Neural cell (in vitro differentiated cells): ENCODE measurements around the gene ZCCHC14. TPM values are rescaled to one million over a fixed set of nuclear protein-coding genes. Genes with fewer than 3 reads are reported as not detected.

Source experiments
- H2AFZ ChIP-seq: fragments of 200-600, 300-800 bp; sonication (generic), shearing (Covaris generic); 2 replicates; pipeline ENCODE4 v1.6.0; 2014; ENCODE audit warnings: low read depth, mild to moderate bottlenecking, antibody characterized with exemption, low read length, moderate library complexity
- H3F3A ChIP-seq: fragments of 200-600 bp; shearing (Covaris generic); 2 replicates; pipeline ENCODE4 v1.6.1; 2016; ENCODE audit warnings: mild to moderate bottlenecking, moderate library complexity, mixed read lengths, antibody characterized with exemption, low read length; ENCODE audit not compliant: insufficient read depth, poor library complexity, severe bottlenecking
- H3K27ac ChIP-seq: fragments of 200-600, 300-800 bp; sonication (generic), shearing (Covaris generic); 2 replicates; pipeline ENCODE4 v1.5.1; 2014; ENCODE audit warnings: mild to moderate bottlenecking, low read length, moderate library complexity
- H3K27me3 ChIP-seq: fragments of 300-800, 200-600 bp; sonication (generic), shearing (Covaris generic); 2 replicates; pipeline ENCODE4 v1.6.0; 2014; ENCODE audit warnings: mild to moderate bottlenecking, low read depth, low read length, moderate library complexity; ENCODE audit not compliant: insufficient read depth
- H3K36me3 ChIP-seq: fragments of 300-800, 200-600 bp; sonication (generic), shearing (Covaris generic); 2 replicates; pipeline ENCODE4 v1.5.1; 2014; ENCODE audit warnings: mild to moderate bottlenecking, antibody characterized with exemption, low read length, moderate library complexity; ENCODE audit not compliant: insufficient read depth
- H3K4me2 ChIP-seq: fragments of 300-800, 200-600 bp; sonication (generic), shearing (Covaris generic); 2 replicates; pipeline ENCODE4 v1.6.0; 2014; ENCODE audit warnings: mild to moderate bottlenecking, low read length
- H3K4me3 ChIP-seq: fragments of 300-800, 200-600 bp; sonication (generic), shearing (Covaris generic); 2 replicates; pipeline ENCODE4 v1.5.1; 2014; ENCODE audit warnings: mild to moderate bottlenecking, low read length, moderate library complexity
- H3K79me2 ChIP-seq: fragments of 200-600 bp; shearing (Covaris generic); replicated peaks from 2 replicates; pipeline ENCODE4 v1.6.0; 2014; ENCODE audit warnings: mild to moderate bottlenecking, low read length, moderate library complexity; ENCODE audit not compliant: insufficient read depth
- H3K9ac ChIP-seq: fragments of 300-800, 200-600 bp; sonication (generic), shearing (Covaris generic); 2 replicates; pipeline ENCODE4 v1.6.1; 2016; ENCODE audit warnings: mild to moderate bottlenecking, low read length, mixed read lengths
- H3K9me2 ChIP-seq: fragments of 200-600 bp; shearing (Covaris generic); 2 replicates; pipeline ENCODE4 v1.6.1; 2016; ENCODE audit warnings: mild to moderate bottlenecking, low read length, mixed read lengths; ENCODE audit not compliant: insufficient read depth
- H3K9me3 ChIP-seq: fragments of 200-600, 300-800 bp; sonication (generic), shearing (Covaris generic); 2 replicates; pipeline ENCODE4 v1.6.1; 2016; ENCODE audit warnings: mild to moderate bottlenecking, mixed run types, low read length, moderate library complexity, mixed read lengths
- H4K20me1 ChIP-seq: fragments of 200-600 bp; shearing (Covaris generic); 2 replicates; pipeline ENCODE4 v1.6.1; 2016; ENCODE audit warnings: mild to moderate bottlenecking, mixed run types; ENCODE audit not compliant: insufficient read depth
- EP300 ChIP-seq: fragments of 450-650 bp; conservative IDR thresholded peaks from 2 replicates; pipeline ENCODE4 v1.6.1; 2014; ENCODE audit warnings: antibody characterized with exemption, mild to moderate bottlenecking, moderate library complexity; ENCODE audit not compliant: poor library complexity, severe bottlenecking
- EZH2 ChIP-seq: fragments of 200-600, 300-800 bp; shearing (Covaris generic), sonication (generic); IDR thresholded peaks from 2 replicates; pipeline ENCODE4 v1.6.1; 2014; ENCODE audit warnings: antibody characterized with exemption, low read length, borderline replicate concordance, mild to moderate bottlenecking; ENCODE audit not compliant: insufficient read depth, poor library complexity, severe bottlenecking
- MXI1 ChIP-seq: fragments of 450-650 bp; conservative IDR thresholded peaks from 2 replicates; pipeline ENCODE4 v1.6.1; 2014; ENCODE audit warnings: antibody characterized with exemption, mild to moderate bottlenecking; ENCODE audit not compliant: poor library complexity, severe bottlenecking
- POLR2AphosphoS5 ChIP-seq: IDR thresholded peaks from 2 replicates; pipeline ENCODE4 v1.6.1; 2012
- RAD21 ChIP-seq: fragments of 450-650 bp; conservative IDR thresholded peaks from 2 replicates; pipeline ENCODE4 v1.6.1; 2014; ENCODE audit warnings: antibody characterized with exemption, mild to moderate bottlenecking, moderate library complexity
- TAF1 ChIP-seq: IDR thresholded peaks from 2 replicates; pipeline ENCODE4 v1.6.1; 2012; ENCODE audit warnings: low read depth
- polyA plus RNA-seq: library from polyadenylated mRNA; depleted of rRNA; stranded (reverse); fragments of >200 nt; gene quantifications from 2 replicates; pipeline ENCODE4 v1.2.3, GENCODE V29; 2014
- TF ChIP-seq, protein P1 (sequence below): fragments of 450-650 bp; IDR thresholded peaks from 2 replicates; pipeline ENCODE4 v1.5.1; 2014; ENCODE audit warnings: antibody characterized with exemption, mild to moderate bottlenecking, moderate library complexity; ENCODE audit not compliant: poor library complexity, severe bottlenecking
- TF ChIP-seq, protein P2 (sequence below): IDR thresholded peaks from 2 replicates; pipeline ENCODE4 v1.6.1; 2012; ENCODE audit warnings: borderline replicate concordance

Gene ZCCHC14
- polyA plus RNA-seq, 1 donor from 2014 or later, result 22.1 TPM

DNA sequence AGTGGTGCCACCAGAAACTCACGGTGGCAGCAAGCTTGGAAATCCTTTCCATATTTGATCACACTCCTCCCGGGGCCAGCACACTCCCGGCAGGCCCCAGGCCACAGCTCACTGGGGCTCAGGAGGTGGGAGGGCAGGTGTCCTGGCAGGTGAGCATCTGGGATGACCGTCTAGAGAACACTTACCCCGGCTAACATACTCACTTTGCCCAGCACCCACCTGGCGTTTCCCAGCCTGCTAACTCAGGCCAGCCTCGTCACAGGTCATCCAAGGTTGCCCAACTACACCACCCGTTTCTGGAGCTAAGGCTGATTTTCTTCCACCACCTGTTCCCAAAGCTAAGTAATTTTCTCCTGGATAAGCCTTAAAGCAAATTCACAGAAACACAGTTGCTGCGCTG lies 134.1 kb downstream of the ZCCHC14 start:
- Histone ChIP-seq H3K9ac (no peak overlapping the region), H3F3A (no peaks in the 10 kb centered on the region), H3K4me3 (no peak overlapping the region), H2AFZ (no peak overlapping the region), H3K4me2 (no peak overlapping the region), H3K79me2 (no peaks in the 10 kb centered on the region), H3K9me2 (no peaks in the 10 kb centered on the region), H3K27ac (no peak overlapping the region), H4K20me1 (no peaks in the 10 kb centered on the region), H3K36me3 (peaks cover 10% of the 10 kb centered on the region), H3K9me3 (no peaks in the 10 kb centered on the region), H3K27me3 (no peaks in the 10 kb centered on the region)
- TF ChIP-seq, protein P1, sequence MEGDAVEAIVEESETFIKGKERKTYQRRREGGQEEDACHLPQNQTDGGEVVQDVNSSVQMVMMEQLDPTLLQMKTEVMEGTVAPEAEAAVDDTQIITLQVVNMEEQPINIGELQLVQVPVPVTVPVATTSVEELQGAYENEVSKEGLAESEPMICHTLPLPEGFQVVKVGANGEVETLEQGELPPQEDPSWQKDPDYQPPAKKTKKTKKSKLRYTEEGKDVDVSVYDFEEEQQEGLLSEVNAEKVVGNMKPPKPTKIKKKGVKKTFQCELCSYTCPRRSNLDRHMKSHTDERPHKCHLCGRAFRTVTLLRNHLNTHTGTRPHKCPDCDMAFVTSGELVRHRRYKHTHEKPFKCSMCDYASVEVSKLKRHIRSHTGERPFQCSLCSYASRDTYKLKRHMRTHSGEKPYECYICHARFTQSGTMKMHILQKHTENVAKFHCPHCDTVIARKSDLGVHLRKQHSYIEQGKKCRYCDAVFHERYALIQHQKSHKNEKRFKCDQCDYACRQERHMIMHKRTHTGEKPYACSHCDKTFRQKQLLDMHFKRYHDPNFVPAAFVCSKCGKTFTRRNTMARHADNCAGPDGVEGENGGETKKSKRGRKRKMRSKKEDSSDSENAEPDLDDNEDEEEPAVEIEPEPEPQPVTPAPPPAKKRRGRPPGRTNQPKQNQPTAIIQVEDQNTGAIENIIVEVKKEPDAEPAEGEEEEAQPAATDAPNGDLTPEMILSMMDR, result no peak
- TF ChIP-seq RAD21 (no peak), POLR2AphosphoS5 (no peak), TAF1 (no peak), MXI1 (no peak), EP300 (no peak), EZH2 (no peak)
- TF ChIP-seq, protein P2, sequence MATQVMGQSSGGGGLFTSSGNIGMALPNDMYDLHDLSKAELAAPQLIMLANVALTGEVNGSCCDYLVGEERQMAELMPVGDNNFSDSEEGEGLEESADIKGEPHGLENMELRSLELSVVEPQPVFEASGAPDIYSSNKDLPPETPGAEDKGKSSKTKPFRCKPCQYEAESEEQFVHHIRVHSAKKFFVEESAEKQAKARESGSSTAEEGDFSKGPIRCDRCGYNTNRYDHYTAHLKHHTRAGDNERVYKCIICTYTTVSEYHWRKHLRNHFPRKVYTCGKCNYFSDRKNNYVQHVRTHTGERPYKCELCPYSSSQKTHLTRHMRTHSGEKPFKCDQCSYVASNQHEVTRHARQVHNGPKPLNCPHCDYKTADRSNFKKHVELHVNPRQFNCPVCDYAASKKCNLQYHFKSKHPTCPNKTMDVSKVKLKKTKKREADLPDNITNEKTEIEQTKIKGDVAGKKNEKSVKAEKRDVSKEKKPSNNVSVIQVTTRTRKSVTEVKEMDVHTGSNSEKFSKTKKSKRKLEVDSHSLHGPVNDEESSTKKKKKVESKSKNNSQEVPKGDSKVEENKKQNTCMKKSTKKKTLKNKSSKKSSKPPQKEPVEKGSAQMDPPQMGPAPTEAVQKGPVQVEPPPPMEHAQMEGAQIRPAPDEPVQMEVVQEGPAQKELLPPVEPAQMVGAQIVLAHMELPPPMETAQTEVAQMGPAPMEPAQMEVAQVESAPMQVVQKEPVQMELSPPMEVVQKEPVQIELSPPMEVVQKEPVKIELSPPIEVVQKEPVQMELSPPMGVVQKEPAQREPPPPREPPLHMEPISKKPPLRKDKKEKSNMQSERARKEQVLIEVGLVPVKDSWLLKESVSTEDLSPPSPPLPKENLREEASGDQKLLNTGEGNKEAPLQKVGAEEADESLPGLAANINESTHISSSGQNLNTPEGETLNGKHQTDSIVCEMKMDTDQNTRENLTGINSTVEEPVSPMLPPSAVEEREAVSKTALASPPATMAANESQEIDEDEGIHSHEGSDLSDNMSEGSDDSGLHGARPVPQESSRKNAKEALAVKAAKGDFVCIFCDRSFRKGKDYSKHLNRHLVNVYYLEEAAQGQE, result no peak

DNA sequence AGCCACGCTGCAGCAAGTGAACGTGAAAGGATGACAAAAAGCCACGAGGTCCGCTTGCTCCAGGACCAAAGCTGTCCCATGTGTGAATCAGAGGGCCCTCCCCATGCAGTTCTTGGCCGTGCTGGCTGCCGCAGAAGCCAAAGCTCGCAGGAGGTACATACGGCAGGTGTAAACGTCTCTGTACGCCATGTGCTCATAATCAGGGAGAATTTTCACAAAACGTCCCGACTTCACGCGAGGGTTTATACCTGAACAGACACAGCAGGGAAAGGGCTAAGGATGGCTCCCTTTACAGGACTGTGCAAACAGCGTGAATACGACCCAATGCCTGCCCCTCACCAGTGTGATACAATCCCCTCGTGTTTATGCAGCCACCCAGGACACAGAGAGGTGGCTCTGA lies 134.6 kb downstream of the ZCCHC14 start:
- H3K4me3 ChIP-seq, result no peak overlapping the region
- TF ChIP-seq, protein P1, result no peak
- TF ChIP-seq, protein P2, result no peak
- TF ChIP-seq MXI1 (no peak), POLR2AphosphoS5 (no peak)
- H3K27ac ChIP-seq, result no peak overlapping the region
- H3K27me3 ChIP-seq, result no peaks in the 10 kb centered on the region
- peaks cover 10% of the 10 kb centered on the region for H3K36me3 ChIP-seq
- no peak overlapping the region for H3K4me2 ChIP-seq
- no peak overlapping the region for H2AFZ ChIP-seq
- no peaks in the 10 kb centered on the region for H3K79me2 ChIP-seq
- H4K20me1 ChIP-seq, result no peaks in the 10 kb centered on the region
- no peak overlapping the region for H3K9ac ChIP-seq
- no peaks in the 10 kb centered on the region for H3K9me3 ChIP-seq
- H3F3A ChIP-seq, result no peaks in the 10 kb centered on the region
- no peaks in the 10 kb centered on the region for H3K9me2 ChIP-seq
